ENCODE data around the gene RFX4. TPM values are rescaled to one million over a fixed set of nuclear protein-coding genes. Genes with fewer than 3 reads are reported as not detected.

Gene RFX4
- total RNA-seq, 4 donors from 2014 or later, result not detected

- WGBS, 2 donors (ENCODE audit: low coverage in 1 of 2), result 86 to 100% methylated on average over 1 to 2 of the region's 2 CpGs
- no peak for DNase-seq
- Histone ChIP-seq H3K4me3 (no peak overlapping the region), H3K27me3 (no peaks in the 10 kb centered on the region), H3K27ac (no peak overlapping the region), H3K36me3 (no peaks in the 10 kb centered on the region), H3K4me1 (no peaks in the 10 kb centered on the region), H3K9me3 (no peaks in the 10 kb centered on the region)
- in situ Hi-C loops (cut with MboI; ENCODE audit: low pct_ligation_motif_present in 1 of 4, low pct_unique_long_range_greater_than_20kb in 1 of 4, low sequenced_read_pairs in 3 of 4) (no loop called here), intact Hi-C loops (cut with DNase I; ENCODE audit: low total_unique reads) (no loop called here)
- TF ChIP-seq EP300 (IDR thresholded peaks at IDR 0.05; ENCODE audit: low read depth) (no peak), POLR2AphosphoS5 (IDR thresholded peaks at IDR 0.05) (no peak), POLR2A (IDR thresholded peaks at IDR 0.05) (no peak)
- TF ChIP-seq, protein P1, sequence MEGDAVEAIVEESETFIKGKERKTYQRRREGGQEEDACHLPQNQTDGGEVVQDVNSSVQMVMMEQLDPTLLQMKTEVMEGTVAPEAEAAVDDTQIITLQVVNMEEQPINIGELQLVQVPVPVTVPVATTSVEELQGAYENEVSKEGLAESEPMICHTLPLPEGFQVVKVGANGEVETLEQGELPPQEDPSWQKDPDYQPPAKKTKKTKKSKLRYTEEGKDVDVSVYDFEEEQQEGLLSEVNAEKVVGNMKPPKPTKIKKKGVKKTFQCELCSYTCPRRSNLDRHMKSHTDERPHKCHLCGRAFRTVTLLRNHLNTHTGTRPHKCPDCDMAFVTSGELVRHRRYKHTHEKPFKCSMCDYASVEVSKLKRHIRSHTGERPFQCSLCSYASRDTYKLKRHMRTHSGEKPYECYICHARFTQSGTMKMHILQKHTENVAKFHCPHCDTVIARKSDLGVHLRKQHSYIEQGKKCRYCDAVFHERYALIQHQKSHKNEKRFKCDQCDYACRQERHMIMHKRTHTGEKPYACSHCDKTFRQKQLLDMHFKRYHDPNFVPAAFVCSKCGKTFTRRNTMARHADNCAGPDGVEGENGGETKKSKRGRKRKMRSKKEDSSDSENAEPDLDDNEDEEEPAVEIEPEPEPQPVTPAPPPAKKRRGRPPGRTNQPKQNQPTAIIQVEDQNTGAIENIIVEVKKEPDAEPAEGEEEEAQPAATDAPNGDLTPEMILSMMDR (IDR thresholded peaks at IDR 0.05), result no peak
Observed at GRCh38 chr12:106651552-106651951, 68.7 kb downstream of the RFX4 start.

DNA sequence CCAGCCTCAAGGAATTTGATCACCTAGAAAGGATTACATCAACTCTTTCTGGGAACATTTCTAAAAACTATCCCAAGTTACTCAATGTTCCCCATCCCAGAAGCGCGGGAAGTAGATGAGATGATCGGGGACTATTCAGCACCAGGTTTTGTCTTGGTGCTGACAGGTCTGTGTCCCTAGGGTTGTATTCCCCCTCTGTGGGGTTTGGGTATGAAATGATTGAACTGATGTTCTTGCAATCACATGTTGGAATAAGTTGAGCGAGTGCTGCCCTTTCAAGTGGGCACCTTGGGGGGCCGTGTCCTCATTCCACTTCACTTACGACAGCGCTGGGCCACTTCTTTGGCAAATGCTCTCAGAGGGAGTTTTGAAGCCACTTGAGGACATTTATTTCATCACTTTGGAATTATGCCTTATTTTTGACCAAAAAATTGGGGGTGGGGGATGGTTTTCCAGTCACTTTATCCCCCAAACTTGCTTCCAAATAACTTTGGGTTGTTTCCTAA lies 69.8 kb downstream of the RFX4 start:
- no peak overlapping the region for H3K27ac ChIP-seq
- H3K4me3 ChIP-seq, result no peak overlapping the region
- TF ChIP-seq, protein P1 (IDR thresholded peaks at IDR 0.05), result no peak
- TF ChIP-seq EP300 (IDR thresholded peaks at IDR 0.05; ENCODE audit: low read depth), result no peak
- no peak for TF ChIP-seq POLR2AphosphoS5 (IDR thresholded peaks at IDR 0.05)
- no peak for TF ChIP-seq POLR2A (IDR thresholded peaks at IDR 0.05)
- 89 to 92% methylated on average over 5 to 7 of the region's 7 CpGs for WGBS, 2 donors (ENCODE audit: low coverage in 1 of 2)
- no peaks in the 10 kb centered on the region for H3K27me3 ChIP-seq
- H3K36me3 ChIP-seq, result no peaks in the 10 kb centered on the region
- DNase-seq, result no peak
- no peaks in the 10 kb centered on the region for H3K4me1 ChIP-seq
- no peaks in the 10 kb centered on the region for H3K9me3 ChIP-seq
- in situ Hi-C loops (cut with MboI; ENCODE audit: low pct_ligation_motif_present in 1 of 4, low pct_unique_long_range_greater_than_20kb in 1 of 4, low sequenced_read_pairs in 3 of 4) (no loop called here), intact Hi-C loops (cut with DNase I; ENCODE audit: low total_unique reads) (no loop called here)

DNA sequence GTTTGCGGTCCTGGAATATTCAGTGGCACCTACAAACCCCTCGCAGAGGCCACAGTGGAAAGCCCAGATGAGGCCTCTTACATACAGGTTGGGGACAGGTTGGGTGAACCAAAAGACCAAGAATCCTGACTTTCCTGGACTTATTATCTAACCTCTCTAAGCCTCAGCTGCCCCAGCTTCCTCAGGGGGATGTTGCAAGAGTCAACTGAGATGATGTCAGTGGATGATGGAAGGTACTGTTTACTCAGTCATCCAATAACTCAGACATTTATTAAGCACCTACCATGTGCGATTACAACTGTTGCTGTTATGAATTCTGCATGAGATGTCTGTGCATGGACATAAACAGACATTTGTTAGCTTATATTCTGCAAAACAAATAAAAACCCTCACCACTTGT lies 72.8 kb downstream of the RFX4 start:
- no peak overlapping the region for H3K4me3 ChIP-seq
- no peaks in the 10 kb centered on the region for H3K4me1 ChIP-seq
- H3K36me3 ChIP-seq, result no peaks in the 10 kb centered on the region
- WGBS, 2 donors (ENCODE audit: low coverage in 1 of 2), result 92 to 100% methylated on average over 1 to 3 of the region's 3 CpGs
- intact Hi-C loops (cut with DNase I; ENCODE audit: low total_unique reads) (no loop called here), in situ Hi-C loops (cut with MboI; ENCODE audit: low pct_ligation_motif_present in 1 of 4, low pct_unique_long_range_greater_than_20kb in 1 of 4, low sequenced_read_pairs in 3 of 4) (no loop called here)
- TF ChIP-seq, protein P1 (IDR thresholded peaks at IDR 0.05), result no peak
- TF ChIP-seq POLR2A (IDR thresholded peaks at IDR 0.05) (no peak), EP300 (IDR thresholded peaks at IDR 0.05; ENCODE audit: low read depth) (no peak), POLR2AphosphoS5 (IDR thresholded peaks at IDR 0.05) (no peak)
- H3K27me3 ChIP-seq, result no peaks in the 10 kb centered on the region
- no peak overlapping the region for H3K27ac ChIP-seq
- H3K9me3 ChIP-seq, result peaks cover 0 to 3% of the 10 kb centered on the region in 2 donors
- DNase-seq, result no peak

DNA sequence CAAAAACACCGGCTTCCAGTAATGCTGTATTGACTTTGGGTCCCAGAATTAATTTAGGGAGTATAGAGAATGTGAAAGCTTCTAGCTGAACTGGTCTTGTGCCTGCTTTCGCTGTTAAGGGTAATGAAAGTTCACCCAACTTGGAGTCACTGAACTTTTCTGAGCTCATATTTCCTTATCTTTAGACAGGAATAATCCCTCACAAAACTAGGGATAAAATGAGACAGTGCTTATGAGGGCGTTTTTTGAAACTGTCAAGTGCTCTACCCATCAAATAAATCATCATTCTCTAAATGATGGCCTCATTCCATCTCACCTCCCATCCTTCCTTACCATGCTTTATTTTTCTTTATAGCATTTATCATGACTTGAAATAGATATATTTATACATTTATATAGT lies 74.7 kb downstream of the RFX4 start:
- no peak for DNase-seq
- intact Hi-C loops (cut with DNase I; ENCODE audit: low total_unique reads) (no loop called here), in situ Hi-C loops (cut with MboI; ENCODE audit: low pct_ligation_motif_present in 1 of 4, low pct_unique_long_range_greater_than_20kb in 1 of 4, low sequenced_read_pairs in 3 of 4) (no loop called here)
- WGBS, 2 donors (ENCODE audit: low coverage in 1 of 2), result 60 to 82% methylated on average over 2 to 3 of the region's 3 CpGs
- TF ChIP-seq POLR2A (IDR thresholded peaks at IDR 0.05) (no peak), POLR2AphosphoS5 (IDR thresholded peaks at IDR 0.05) (no peak), EP300 (IDR thresholded peaks at IDR 0.05; ENCODE audit: low read depth) (no peak)
- TF ChIP-seq, protein P1 (IDR thresholded peaks at IDR 0.05), result no peak
- no peak overlapping the region for H3K27ac ChIP-seq
- H3K4me1 ChIP-seq, result no peaks in the 10 kb centered on the region
- H3K4me3 ChIP-seq, result no peak overlapping the region
- H3K36me3 ChIP-seq, result no peaks in the 10 kb centered on the region
- H3K9me3 ChIP-seq, result peaks cover 4 to 11% of the 10 kb centered on the region in 2 donors
- no peaks in the 10 kb centered on the region for H3K27me3 ChIP-seq
